OCI-LY7 (cell line): ENCODE measurements around the gene STXBP3. TPM values are rescaled to one million over a fixed set of nuclear protein-coding genes. Genes with fewer than 3 reads are reported as not detected.

ENCODE experiments used
- BruUV-seq: library from RNA; stranded (reverse); fragments of 400-500 nt; replicated peaks from 2 replicates; lab custom pipeline; 2021; lab: Mats Ljungman, UMichigan
- CTCF ChIA-PET: fragments of 300-600 bp; sonication (Branson Sonifier 250); formaldehyde crosslinking; loops from one replicate; lab custom pipeline; 2022; ENCODE audit warnings: antibody characterized with exemption; ENCODE audit not compliant: unreplicated experiment; lab: Charles Lee
- POLR2A ChIA-PET: fragments of 300-600 bp; sonication (Branson Sonifier 250); formaldehyde crosslinking; loops from one replicate; lab custom pipeline; 2022; ENCODE audit warnings: antibody characterized with exemption; lab: Charles Lee
- DNase-seq: peaks from one replicate; pipeline ENCODE4 v3.0.0-alpha.2; 2015; ENCODE audit warnings: low spot score
- H2AFZ ChIP-seq: fragments of 200-600 bp; sonication (generic), shearing (Covaris generic); 2 replicates; pipeline ENCODE4 v1.6.1; 2014; ENCODE audit warnings: mild to moderate bottlenecking, antibody characterized with exemption, low read length, moderate library complexity
- H3K27ac ChIP-seq: fragments of 200-600 bp; sonication (generic); 2 replicates; pipeline ENCODE4 v1.5.1; 2014; ENCODE audit warnings: mixed run types, low read depth, mild to moderate bottlenecking, moderate library complexity, low read length, inconsistent platforms; ENCODE audit not compliant: poor library complexity, severe bottlenecking
- H3K36me3 ChIP-seq: fragments of 200-600 bp; sonication (generic); 2 replicates; pipeline ENCODE4 v1.6.1; 2014; ENCODE audit warnings: mild to moderate bottlenecking, antibody characterized with exemption, low read length, moderate library complexity, mixed read lengths; ENCODE audit not compliant: insufficient read depth
- H3K4me1 ChIP-seq: fragments of 200-600 bp; sonication (generic); 2 replicates; pipeline ENCODE4 v1.5.1; 2014; ENCODE audit warnings: mild to moderate bottlenecking, low read length; ENCODE audit not compliant: insufficient read depth, poor library complexity, severe bottlenecking
- H3K4me2 ChIP-seq: fragments of 200-600 bp; sonication (generic); 2 replicates; pipeline ENCODE4 v1.6.1; 2014; ENCODE audit warnings: mild to moderate bottlenecking, low read length
- H3K4me3 ChIP-seq: fragments of 200-600 bp; sonication (generic); 2 replicates; pipeline ENCODE4 v1.5.1; 2014; ENCODE audit warnings: mild to moderate bottlenecking, low read depth, low read length; ENCODE audit not compliant: poor library complexity, severe bottlenecking
- H3K79me2 ChIP-seq: fragments of 200-600 bp; sonication (generic); 2 replicates; pipeline ENCODE4 v1.6.1; 2016; ENCODE audit warnings: low read depth, mild to moderate bottlenecking, low read length, moderate library complexity, mixed read lengths; ENCODE audit not compliant: insufficient read depth
- H3K9me2 ChIP-seq: fragments of 200-600 bp; sonication (generic); 2 replicates; pipeline ENCODE4 v1.6.1; 2016; ENCODE audit warnings: mild to moderate bottlenecking, low read length, mixed read lengths; ENCODE audit not compliant: insufficient read depth
- H3K9me3 ChIP-seq: fragments of 200-600 bp; sonication (generic); 2 replicates; pipeline ENCODE4 v1.6.1; 2014; ENCODE audit warnings: mild to moderate bottlenecking, mixed run types, low read length, mixed read lengths
- H4K20me1 ChIP-seq: fragments of 200-600 bp; sonication (generic); 2 replicates; pipeline ENCODE4 v1.6.1; 2014; ENCODE audit warnings: mild to moderate bottlenecking, antibody characterized with exemption, low read length, moderate library complexity, mixed read lengths; ENCODE audit not compliant: insufficient read depth
- EZH2phosphoT487 ChIP-seq: fragments of 200-600 bp; sonication (generic); IDR thresholded peaks from 2 replicates; pipeline ENCODE4 v1.6.1; 2018; ENCODE audit warnings: low read depth, borderline replicate concordance, mild to moderate bottlenecking, mixed run types, antibody characterized with exemption, low read length, moderate library complexity, mixed read lengths
- intact Hi-C: fragments of 100-400 bp; cut with micrococcal nuclease; formaldehyde crosslinking; loops from one replicate; pipeline ENCODE4 v1.10.0; 2022; ENCODE audit not compliant: unreplicated experiment
- total RNA-seq, 2 experiments: library from RNA; depleted of rRNA in 1 of 2; stranded (reverse); fragments of >200 nt in 1 of 2; shearing (Covaris generic) in 1 of 2; gene quantifications; 2 replicates each; pipeline ENCODE4 v1.2.3, GENCODE V29; 2014 to 2022
- TF ChIP-seq, protein P1 (sequence below): fragments of 200-600 bp; sonication (generic); conservative IDR thresholded peaks from 2 replicates; pipeline ENCODE4 v1.5.1; 2014; ENCODE audit warnings: mild to moderate bottlenecking, antibody characterized with exemption, low read length, moderate library complexity, mixed read lengths

Gene STXBP3
- total RNA-seq, 2 experiments from 2014 or later, result 27.7 to 38.2 TPM

DNA sequence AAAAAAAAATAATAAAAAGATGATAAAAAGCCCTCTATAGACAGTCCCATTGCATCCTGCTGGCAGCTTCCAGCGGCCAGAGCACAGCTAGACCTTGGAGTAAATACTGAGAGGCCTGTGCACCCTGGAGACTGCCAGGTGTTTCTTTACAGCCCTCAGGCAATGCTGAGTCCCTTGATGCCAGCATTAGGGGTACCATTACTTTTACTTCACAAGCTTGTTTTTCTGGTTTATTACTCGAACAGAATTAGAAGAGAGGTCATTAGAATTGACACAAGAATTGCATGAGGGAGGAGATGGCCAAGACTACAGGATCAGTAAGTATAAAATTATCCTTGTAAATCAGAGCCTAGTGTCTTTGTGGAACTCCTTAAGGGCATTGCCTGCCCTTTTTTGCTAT lies 66.9 kb downstream of the STXBP3 start:
- Histone ChIP-seq H3K4me1 (no peaks in the 10 kb centered on the region), H2AFZ (no peak overlapping the region), H3K27ac (no peak overlapping the region), H3K9me3 (no peaks in the 10 kb centered on the region), H3K9me2 (no peaks in the 10 kb centered on the region), H3K4me3 (no peak overlapping the region), H4K20me1 (no peaks in the 10 kb centered on the region), H3K4me2 (no peak overlapping the region), H3K36me3 (peaks cover 15% of the 10 kb centered on the region), H3K79me2 (no peaks in the 10 kb centered on the region)
- ChIA-PET CTCF (no interaction called here), POLR2A (no interaction called here)
- intact Hi-C loops, result no loop called here
- no peak for DNase-seq
- TF ChIP-seq EZH2phosphoT487, result no peak
- TF ChIP-seq, protein P1, sequence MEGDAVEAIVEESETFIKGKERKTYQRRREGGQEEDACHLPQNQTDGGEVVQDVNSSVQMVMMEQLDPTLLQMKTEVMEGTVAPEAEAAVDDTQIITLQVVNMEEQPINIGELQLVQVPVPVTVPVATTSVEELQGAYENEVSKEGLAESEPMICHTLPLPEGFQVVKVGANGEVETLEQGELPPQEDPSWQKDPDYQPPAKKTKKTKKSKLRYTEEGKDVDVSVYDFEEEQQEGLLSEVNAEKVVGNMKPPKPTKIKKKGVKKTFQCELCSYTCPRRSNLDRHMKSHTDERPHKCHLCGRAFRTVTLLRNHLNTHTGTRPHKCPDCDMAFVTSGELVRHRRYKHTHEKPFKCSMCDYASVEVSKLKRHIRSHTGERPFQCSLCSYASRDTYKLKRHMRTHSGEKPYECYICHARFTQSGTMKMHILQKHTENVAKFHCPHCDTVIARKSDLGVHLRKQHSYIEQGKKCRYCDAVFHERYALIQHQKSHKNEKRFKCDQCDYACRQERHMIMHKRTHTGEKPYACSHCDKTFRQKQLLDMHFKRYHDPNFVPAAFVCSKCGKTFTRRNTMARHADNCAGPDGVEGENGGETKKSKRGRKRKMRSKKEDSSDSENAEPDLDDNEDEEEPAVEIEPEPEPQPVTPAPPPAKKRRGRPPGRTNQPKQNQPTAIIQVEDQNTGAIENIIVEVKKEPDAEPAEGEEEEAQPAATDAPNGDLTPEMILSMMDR, result no peak
- BruUV-seq, result no TSS peak

DNA sequence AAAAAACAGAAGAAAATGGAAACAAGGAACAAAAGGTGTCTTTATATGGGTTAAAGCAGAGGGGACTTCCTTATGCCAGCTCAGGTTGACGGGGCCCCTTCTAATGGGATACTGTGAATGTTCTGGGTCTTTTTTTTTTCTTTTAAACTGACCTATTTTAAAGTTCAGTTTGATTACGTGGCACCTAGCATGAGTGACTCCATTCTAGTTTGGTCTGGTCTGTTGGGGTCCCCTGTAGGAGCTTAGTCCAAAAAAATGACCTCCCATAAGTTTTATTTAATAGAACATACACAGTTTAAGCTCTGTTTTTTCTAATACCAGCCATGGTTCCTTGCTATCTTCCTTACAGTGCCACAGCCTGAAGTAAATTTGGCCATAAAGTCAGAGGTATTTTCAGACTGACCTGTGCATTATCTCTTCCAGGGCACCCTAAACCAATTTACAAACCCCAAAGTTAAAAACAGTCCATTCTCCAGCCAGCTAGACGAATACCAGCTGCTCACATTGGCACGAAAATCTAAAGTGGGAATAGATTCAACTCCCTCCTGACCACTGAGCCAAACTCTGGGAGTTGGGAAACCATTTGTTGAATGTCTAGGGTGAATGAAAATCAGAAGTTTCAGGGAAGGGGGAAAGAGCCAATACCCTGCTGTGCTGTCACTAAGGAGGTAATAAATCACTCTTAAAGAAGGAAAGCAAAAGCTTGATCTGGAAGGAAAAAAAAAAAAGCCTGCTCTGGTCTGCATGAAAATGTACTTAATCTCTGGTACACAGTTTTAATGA lies 68.1 kb downstream of the STXBP3 start:
- CTCF ChIA-PET, result no interaction called here
- TF ChIP-seq EZH2phosphoT487, result no peak
- TF ChIP-seq, protein P1, result no peak

DNA sequence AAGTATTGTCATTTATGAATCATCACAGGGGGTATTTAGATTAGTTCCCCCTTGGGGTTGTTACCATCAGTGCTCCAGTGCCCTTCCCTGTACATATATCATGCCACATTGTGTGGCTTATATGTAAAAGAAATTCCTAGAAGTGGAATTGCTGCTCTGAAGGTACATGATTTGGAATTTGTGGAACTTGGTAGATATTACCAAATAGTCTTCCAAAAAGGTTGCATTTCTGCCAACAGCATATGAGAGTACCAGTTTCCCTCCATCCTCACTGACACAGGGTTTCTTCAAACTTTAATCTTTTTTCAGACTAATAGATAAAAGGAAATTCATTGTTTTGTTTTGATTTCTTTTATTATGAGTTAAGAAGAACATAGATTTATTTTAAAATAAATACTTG lies 69.1 kb downstream of the STXBP3 start:
- no peaks in the 10 kb centered on the region for H4K20me1 ChIP-seq
- ChIA-PET CTCF (no interaction called here), POLR2A (no interaction called here)
- intact Hi-C loops, result no loop called here
- no peaks in the 10 kb centered on the region for H3K9me3 ChIP-seq
- TF ChIP-seq, protein P1, result no peak
- no peak for TF ChIP-seq EZH2phosphoT487
- H3K4me3 ChIP-seq, result no peak overlapping the region
- no peak overlapping the region for H3K4me2 ChIP-seq
- BruUV-seq, result no TSS peak
- DNase-seq, result no peak
- H2AFZ ChIP-seq, result no peak overlapping the region
- no peak overlapping the region for H3K27ac ChIP-seq
- H3K79me2 ChIP-seq, result no peaks in the 10 kb centered on the region
- H3K4me1 ChIP-seq, result no peaks in the 10 kb centered on the region
- H3K36me3 ChIP-seq, result peaks cover 1% of the 10 kb centered on the region; the same call in 1 of the 2 replicates
- no peaks in the 10 kb centered on the region for H3K9me2 ChIP-seq

More for the DNA sequence above, 68.1 kb downstream of the STXBP3 start:
- no TSS peak for BruUV-seq
- Histone ChIP-seq H3K4me2 (no peak overlapping the region), H3K27ac (no peak overlapping the region), H3K4me3 (no peak overlapping the region), H3K9me3 (no peaks in the 10 kb centered on the region), H4K20me1 (no peaks in the 10 kb centered on the region), H3K9me2 (no peaks in the 10 kb centered on the region), H3K36me3 (peaks cover 7% of the 10 kb centered on the region), H3K79me2 (no peaks in the 10 kb centered on the region), H3K4me1 (no peaks in the 10 kb centered on the region), H2AFZ (no peak overlapping the region)
- POLR2A ChIA-PET, result no interaction called here
- DNase-seq, result no peak
- intact Hi-C loops, result no loop called here
